C4-2B (cell line): Measurements from ENCODE around the gene WSB1.

ENCODE experiments used
- CTCF ChIP-seq: fragments of 450-650 bp; conservative IDR thresholded peaks from 2 replicates; pipeline ENCODE4 v1.5.1; 2017; ENCODE audit warnings: mild to moderate bottlenecking
- ZFX ChIP-seq: fragments of 450-650 bp; IDR thresholded peaks from 2 replicates; pipeline ENCODE4 v1.6.1; 2017

- TF ChIP-seq CTCF (no peak), ZFX (no peak)
These were observed 69.0 kb downstream of the WSB1 start for GRCh38 chr17:27362909-27363308.
